Brain pericyte (primary cell): ENCODE data around the gene ZMYM4.
"Not testable (repeated sequence)": the region's sequence is repeated elsewhere in the genome, so short reads cannot be mapped to it uniquely, and the experiment has no call there.

ENCODE experiments used
- DNase-seq: peaks from one replicate; pipeline ENCODE4 v3.0.0-alpha.2; 2012; ENCODE audit warnings: low read depth, low spot score

The ZMYM4 gene

DNA sequence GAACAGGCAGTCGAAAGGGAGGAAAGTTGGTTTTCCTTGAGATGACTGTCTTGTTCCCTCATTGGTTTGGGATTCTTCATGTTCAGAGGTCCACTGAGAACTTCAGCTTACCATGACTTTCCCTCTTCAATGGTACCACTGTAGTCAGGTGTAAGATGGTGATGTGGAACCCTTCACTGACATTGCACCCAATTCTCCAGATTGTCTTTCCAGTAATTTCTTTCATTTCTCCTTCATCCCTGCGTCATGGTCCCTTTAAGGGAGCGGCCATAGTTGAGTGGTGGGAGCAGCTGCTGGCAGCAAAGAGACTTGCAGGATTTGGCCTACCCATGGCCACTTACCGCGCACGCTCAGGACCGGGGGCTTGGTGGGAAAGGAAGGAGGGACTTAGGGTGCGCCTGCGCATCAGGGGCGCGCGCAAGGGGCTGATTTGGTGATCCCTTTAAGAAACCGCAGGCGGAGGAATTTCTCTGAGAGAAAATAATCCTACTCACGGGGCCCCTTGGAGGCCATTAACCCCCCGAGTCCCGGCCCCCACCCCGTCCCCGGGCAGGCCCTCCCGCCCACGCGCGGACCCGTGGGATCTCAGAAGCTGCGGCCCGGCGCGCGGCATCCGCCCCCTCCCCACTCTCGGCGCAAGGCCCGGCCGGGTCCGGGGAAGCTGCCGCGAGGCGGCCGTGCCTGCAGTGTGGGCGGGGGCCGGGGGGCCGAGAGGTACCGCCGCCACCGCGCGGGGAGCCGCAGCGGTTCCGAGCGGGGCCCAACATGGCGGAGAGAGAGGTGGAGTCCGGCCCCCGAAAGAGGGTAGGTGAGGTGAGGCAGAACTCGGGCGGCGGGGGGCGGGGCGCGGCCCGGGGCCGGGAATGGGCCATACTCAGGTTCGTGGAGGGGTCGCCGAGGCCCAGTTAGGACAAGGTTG, at the start of gene ZMYM4:
Gene ZMYM4, plus strand, starts transcription at position 428 of the 919 bp plus-strand sequence. Its CDS starts 338 bp downstream, at position 766.
- DNase-seq: peak; percentile 92

DNA sequence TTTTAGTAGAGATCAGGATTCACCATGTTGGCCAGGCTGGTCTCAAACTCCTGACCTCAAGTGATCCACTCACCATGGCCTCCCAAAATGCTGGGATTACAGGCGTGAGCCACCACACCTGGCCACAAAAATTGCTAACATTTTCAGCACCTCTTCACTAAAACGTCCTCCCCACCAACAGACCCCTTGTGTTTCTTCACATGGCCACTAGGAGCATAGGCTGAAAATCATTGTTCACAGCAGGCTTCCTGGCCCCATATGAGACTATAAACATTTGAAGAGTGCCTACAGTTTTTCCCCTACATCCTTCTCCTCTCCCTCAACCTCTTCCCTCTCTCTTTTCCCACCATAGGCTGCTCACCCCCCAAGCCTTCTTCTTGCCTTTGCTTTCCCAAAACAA, 47.5 kb upstream of the ZMYM4 start:
- DNase-seq: no peak

DNA sequence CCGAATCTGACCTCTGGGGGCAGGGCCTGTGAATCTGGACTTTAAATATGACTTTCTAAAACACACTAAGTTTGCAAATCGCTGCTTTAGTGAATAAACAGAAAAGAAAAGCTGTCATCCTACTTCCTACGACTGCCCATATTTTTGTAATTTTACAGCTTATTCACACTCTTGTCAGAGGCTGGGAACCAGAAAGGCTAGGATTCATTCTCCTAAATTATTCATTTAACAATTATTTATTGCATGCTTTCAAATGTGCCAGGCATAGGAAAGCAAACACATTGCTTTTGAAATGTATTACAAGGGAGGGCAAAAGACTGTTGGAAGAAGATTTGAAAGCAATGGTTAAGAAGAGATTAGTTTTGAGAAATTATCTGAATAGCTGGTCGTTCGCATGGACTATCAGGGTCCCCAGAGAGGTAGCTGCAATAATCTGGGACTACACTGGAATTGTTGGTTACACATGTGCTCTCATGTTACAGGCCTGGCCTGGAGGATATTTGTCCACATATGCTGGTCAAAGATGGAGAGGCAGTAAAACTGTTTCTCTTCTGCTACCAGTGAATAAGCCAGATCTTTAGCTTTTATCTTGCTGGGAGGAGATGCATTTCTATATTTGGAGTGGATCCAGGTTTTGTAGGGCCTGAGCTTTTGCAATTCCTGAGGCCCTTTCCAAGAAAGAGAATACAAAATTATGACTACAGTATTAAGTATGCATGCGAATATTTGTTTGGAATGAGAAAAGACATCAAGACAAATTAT, 46.0 kb upstream of the ZMYM4 start:
- DNase-seq: no peak

DNA sequence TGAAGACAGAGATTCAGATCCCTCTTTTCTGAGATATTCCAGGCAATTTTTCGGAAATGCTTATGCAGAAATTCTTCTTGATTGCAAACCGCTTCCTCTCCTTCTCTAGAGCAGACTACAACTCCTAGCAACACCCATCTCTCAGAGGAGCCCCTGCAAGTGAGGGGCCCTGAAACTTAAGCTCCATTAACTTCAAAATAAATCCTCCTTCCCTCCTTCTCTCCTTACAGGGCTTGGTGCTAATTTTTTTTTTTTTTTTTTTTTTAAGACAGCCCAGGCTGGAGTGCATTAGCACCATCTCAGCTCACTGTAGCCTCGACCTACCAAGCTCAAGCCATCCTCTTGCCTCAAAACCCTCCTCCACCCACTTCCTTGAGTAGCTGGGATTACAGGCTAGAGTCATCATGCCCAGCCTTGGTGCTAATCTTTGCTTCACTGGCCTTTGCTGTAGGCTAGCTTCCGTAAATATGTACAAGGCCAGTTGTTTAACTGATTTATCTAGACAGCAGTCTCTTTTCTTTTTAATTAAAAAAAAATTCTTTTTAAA, 45.4 kb upstream of the ZMYM4 start:
- no peak for DNase-seq

DNA sequence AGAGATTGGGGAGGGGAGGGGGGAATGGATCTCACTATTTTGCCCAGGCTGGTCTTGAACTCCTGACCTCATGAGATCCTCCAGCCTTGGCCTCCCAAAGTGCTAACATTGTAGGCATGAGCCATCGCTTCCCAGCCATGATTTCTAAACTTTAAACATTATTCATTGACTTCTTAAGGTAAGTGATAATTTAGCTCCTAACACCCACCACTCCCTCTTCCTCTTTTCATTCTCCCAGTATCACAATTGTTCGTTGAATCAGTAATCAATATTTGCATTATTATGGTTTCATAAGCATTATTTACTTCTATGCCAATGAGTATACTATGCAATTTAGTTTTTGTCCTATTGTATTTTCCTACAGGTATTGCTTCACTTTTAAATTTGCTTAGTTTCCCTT, 42.0 kb upstream of the ZMYM4 start:
- no peak for DNase-seq

DNA sequence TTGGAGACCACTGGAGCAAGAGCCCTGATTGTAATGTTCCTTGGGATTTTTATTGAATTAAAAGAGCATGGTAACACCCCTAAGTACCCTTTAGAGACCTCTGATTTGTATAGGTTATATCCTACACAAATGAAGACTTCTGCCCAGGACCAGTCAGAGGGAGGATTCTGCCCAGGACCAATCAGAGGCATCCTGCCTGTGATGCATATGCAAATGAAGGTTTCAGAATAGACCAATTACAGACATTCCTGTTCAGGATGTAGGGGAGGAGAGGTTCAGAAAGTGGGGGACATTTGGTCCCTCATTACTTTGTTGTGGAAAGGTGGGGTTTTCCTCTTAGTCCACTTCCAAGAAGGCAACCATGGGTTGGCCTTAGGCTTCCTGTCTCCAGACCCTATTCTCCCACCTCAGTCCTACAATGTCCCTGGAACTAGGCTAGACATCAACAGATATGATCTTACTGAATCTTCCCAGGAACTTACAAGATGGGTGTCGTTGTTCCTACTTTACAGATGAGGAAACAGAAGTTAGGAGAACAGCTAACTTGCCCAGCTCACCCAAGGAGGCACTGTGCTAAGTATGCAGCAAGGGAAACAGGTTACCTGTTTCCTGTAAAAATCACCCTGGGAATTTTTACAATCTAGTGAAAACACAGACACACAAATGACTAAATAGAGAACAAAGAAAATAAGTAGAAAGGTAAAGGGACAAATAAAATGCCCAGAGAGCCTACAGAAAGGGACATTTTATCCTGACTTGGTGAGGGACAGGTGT, 38.7 kb upstream of the ZMYM4 start:
- no peak for DNase-seq

DNA sequence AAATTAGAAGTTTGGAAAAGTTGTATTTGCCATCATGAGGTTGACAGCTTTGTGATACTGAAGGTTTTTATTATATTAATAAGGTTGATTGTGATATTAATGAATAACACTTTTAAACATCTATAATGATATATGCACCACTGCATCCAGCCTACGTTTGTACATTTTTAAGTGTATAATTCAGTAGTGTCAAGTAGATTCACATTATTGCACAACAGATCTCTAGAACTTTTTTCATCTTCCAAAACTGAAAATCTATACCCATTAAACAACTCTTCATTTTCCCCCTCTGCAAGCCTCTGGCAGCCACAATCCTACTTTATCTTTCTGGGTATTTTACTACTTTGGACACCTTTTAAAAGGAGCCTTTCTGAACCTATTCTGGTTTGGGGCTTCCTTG, 37.2 kb upstream of the ZMYM4 start:
- no peak for DNase-seq

DNA sequence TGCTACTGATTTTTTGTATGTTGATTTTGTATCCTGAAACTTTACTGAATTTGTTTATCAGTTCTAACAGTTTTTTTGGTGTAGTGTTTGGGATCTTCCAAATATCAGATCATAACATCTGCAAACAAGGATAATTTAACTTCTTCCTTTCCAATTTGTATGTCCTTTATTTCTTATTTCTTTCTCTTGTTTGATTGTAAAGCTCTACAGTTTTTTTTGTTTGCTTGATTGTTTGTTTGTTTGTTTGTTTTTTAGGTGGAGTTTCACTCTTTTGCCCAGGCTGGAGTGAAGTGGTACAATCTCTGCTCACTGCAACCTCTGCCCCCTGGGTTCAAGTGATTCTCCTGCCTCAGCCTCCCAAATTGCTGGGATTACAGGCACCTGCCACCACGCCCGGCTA, 31.7 kb upstream of the ZMYM4 start:
- not testable (repeated sequence) for DNase-seq

DNA sequence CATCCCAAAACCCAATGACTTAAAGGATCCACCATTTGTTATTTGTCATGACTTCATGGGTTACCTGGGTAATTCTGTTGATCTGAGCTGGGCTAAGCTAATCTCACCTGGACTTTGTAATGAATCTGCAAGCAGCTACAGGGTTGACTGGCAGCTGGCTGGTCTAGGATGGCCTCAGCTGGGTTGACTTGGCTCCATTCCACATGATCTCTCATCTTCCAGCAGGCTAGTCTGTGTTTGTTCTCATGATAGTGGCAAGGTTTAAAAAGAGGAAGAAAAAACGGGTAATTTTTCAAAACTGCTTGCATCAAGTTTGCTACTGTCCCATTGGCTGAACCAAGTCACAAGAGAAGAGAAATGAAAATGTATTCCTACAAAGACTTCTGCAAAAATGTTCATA, 24.8 kb upstream of the ZMYM4 start:
- no peak for DNase-seq

DNA sequence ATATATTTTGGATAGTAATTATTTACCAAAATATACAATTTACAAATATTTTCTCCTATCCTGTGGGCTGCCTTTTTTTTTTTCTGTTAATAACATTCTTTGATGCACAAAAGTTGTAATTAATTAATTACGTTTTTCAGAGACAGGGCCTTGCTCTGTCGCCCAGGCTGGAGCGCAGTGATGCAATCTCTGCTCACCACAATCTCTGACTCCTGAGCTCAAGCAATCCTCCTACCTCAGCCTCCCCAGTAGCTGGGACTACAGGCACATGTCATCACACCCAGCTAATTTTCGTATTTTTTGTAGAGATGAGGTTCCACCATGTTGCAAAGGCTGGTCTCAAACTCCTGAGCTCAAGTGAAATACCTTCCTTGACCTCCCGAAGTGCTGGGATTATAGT, 21.3 kb upstream of the ZMYM4 start:
- DNase-seq: no peak

DNA sequence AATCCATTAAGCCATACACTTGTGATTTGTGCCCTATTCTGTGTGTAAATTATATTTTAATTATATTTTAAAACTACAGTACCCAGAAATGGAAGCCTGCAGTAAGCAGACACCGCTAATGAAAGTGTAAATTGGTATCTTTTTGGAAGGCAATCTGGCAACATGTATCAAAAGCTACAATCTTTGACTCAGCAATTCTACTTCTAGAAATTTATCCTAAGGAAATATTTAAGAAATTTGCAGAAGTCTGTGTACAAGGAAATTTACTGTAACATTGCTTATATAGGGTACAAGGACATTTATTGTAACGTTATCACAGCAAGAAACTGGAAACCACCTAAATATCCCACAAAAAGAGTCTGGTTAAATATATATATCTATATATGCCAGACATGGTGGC, 14.6 kb upstream of the ZMYM4 start:
- no peak for DNase-seq

DNA sequence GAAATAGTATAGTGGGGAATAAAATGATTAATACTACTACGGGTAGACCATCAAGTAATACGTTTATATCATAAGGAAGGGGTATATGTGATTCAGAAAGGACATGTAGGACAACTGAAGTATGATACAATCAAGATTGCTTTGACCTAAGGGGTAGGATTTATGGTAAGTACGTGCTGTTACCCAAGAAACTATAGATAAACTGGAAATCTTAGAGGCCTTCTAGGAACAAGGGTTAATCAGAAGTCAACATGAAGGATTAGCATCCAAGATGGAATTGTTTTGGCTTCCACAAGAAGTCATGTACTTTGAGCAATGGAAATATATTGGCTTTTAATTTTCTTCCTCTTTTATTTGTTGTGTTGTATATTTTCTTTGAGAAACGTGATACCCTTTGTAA, 13.2 kb upstream of the ZMYM4 start:
- DNase-seq: no peak

DNA sequence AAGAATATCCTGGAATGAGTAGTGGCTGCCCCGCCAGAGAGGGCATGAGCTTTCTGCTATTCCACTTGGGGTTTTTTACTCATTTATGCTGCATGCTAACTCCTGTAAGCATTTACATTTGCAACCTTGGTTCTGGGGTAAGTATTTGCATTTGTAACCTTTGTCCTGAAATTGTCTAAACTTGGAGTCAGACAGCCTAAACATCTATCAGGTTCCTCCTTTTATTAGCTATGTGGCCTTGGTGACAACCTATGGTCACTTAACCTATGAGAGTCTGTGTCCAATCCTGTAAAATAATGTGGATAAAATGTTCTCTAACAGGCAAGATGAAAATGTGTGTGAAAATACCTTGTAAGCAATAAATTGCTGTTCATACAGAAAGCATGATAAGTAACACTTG, 8.9 kb upstream of the ZMYM4 start:
- no peak for DNase-seq

DNA sequence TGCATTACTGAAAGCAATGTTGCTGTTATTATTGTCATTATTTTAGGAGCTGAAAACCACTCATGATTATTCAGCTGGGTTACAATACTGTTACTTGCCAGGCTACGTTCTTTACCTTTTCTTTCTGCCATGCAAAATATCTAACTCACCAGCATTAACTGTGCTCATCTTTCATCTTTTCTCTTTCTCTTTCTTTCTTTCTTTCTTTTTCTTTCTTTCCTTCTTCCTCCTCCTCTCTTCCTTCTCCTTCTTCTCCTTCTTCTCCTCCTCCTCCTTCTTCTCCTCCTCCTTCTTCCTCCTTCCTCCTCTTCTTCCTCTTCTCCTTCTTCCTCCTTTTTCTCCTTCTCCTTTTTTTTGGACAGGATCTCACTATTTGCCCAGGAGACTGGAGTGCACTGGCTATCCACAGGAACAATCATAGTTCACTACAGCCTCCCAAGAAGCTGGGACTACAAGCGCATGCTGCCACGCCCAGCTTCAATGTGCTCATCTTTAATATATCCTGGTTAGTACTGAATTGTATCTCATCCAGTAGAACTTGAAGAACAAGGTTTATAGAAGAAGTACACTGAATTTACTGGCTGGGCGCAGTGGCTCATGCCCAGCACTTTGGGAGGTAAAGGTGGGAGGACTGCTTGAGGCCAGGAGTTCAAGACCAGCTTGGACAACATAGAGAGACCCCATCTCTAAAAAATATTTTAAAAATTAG, 6.9 kb upstream of the ZMYM4 start:
- no peak for DNase-seq

DNA sequence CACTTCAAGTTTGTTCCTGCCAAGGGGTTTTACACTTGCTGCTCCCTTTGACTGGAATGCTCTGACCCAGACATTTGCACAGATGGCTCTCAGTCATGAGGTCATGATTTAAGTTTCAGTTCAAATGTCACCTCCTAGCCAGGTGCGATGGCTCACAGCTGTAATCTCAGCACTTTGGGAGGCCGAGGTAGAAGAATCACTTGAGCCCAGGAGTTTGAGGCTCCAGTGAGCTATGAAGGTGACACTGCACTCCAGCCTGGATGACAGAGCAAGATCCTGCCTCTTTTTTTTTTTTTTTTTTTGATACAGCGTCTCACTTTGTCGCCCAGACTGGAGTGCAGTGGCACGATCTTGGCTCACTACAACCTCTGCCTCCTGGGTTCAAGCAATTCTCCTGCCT, 4.5 kb upstream of the ZMYM4 start:
- no peak for DNase-seq

DNA sequence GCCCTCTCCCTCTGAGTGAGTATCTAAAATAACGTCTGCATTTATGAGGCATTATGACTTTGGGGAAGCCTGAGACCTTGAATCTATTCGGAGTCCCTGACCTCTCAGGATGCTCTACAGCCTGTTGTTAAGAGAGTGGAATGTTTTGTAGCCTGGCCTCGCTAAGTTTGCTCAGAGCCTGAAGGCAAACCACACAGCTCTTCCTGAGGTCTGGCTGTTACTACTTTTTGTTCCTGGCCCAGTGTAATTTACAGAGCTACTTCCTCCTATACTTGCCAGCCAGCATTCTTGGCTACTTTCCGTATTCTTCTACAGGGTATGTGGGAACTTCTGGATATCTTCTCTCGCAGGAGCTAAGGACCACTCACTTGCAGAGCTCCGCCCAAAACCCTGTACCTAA, 3.6 kb upstream of the ZMYM4 start:
- no peak for DNase-seq

DNA sequence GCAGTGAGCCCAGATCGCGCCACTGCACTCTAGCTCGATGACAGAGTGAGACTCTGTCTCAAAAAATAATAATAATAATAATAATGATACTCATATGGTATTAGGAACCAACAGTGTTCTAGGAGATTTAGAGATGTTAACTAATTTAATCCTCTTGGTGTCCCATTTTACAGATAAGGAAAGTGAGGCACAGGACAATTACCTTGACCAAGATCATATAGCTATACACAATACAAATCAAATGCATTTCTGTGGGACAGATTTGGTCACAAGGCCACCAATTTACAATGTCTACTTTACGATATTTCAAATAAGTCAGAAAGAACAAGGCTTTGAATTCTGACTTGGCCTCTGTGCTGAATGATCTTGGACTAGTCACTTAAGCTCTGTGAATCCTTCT, 2.2 kb upstream of the ZMYM4 start:
- no peak for DNase-seq

DNA sequence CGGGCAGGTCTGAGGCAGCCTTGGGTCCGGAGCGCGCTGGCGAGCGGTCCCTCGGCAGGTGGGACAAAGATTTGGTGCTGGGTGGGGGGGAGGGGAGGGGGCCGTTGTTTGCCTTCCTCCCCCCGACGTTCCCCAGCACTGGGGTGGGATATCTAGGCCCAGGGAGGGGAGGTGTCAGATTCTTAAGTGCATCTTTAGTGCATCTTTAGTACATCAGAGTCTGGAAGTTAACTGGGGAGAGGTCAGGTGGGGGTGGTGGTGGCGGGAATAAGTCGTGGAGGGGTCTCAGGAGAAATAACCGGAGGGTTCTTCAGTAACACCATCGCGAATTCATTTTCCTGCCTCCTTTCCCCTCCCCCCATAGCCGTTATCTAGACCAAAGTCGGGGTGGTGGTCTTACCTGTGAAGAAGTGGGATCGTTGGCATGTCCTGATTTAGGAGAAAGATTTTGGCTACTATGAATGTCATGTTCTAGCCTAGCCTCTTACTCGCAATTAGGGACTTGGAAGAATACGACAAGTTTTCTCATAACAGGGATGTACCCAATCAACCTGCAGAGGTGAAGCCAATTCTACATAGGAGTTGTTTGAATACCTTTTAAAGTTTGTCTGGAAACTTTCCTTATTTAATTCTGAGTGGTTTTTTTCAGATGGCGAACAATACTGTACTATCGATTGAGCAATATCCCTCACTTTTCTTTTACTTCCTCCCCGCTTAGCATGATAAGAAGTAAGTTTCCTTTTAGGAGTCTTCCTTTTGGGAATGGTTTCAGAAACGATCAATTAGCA, 886 bp downstream of the ZMYM4 start:
- DNase-seq: no peak

DNA sequence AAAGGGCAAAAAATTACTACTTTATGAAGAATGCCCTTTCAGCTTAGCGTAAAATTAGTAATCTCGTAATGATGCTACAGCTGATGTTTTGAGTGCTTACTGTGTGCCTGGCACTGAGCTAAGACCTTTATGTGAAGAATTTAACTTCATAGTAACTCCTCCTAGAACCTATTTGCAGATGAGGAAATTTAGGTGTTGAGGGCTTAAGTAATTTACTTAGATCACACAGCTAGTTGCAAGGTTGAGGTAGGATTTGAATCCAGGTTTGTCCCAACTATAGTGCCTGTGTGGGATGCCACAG, 1.4 kb downstream of the ZMYM4 start:
- no peak for DNase-seq

DNA sequence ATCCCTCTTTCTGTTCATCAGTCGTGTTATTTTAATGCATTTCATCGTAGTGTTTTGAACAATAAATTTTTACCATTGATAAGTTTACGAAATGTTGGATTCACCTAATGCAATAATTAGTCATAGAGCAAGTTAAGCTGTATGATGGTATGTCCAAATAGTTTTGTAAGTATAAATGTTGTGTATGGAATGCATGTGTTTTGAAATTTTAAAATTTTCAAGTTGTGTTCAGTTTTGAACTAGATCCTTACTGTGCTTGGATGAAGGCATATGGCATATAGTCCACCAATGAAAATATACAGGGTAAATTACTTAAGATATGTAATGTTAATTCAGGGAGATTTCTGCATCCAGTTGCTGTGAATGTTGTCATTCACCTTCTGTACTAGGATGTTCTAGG, 2.3 kb downstream of the ZMYM4 start:
- no peak for DNase-seq

DNA sequence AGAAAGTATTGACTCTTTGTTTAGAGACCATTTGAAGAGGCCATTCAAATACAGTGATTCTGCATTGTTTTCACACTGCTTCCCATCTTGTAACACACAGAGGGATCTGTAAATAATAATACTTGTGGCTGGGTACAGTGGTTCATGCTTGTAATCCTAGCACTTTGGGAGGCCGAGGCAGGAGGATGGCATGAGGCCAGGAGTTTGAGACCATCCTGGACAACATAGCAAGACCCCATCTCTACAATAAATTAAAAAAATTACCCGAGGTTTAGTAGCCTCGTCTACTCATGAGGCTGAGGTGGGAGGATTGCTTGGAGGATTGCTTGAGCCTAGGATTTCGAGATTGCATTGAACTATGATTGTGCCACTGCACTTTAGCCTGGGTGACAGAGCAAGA, 5.7 kb downstream of the ZMYM4 start:
- no peak for DNase-seq
